ENCODE data around the gene PDLIM1.

- TF ChIP-seq, protein P1, sequence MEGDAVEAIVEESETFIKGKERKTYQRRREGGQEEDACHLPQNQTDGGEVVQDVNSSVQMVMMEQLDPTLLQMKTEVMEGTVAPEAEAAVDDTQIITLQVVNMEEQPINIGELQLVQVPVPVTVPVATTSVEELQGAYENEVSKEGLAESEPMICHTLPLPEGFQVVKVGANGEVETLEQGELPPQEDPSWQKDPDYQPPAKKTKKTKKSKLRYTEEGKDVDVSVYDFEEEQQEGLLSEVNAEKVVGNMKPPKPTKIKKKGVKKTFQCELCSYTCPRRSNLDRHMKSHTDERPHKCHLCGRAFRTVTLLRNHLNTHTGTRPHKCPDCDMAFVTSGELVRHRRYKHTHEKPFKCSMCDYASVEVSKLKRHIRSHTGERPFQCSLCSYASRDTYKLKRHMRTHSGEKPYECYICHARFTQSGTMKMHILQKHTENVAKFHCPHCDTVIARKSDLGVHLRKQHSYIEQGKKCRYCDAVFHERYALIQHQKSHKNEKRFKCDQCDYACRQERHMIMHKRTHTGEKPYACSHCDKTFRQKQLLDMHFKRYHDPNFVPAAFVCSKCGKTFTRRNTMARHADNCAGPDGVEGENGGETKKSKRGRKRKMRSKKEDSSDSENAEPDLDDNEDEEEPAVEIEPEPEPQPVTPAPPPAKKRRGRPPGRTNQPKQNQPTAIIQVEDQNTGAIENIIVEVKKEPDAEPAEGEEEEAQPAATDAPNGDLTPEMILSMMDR (IDR thresholded peaks at IDR 0.05; ENCODE audit: insufficient read depth, low read length), result no peak
- no peak for TF ChIP-seq REST (IDR thresholded peaks at IDR 0.05; ENCODE audit: insufficient replicate concordance, low read depth)
These were observed 37.8 kb downstream of the PDLIM1 start for GRCh38 chr10:95253007-95253406.

Measured in HL-60 (cell line).